IPS-15b (cell line): ENCODE measurements around the gene TWNK.

Experiments used
- H3K27me3 ChIP-seq: one replicate; pipeline ENCODE4 v1.6.1; 2013; ENCODE audit warnings: low read length; ENCODE audit not compliant: control insufficient read depth, insufficient read depth
- H3K36me3 ChIP-seq: one replicate; pipeline ENCODE4 v1.6.1; 2013; ENCODE audit warnings: low read length; ENCODE audit not compliant: control insufficient read depth, insufficient read depth
- H3K4me1 ChIP-seq: one replicate; pipeline ENCODE4 v1.6.1; 2013; ENCODE audit warnings: mild to moderate bottlenecking, low read length; ENCODE audit not compliant: control insufficient read depth, insufficient read depth
- H3K4me3 ChIP-seq: one replicate; pipeline ENCODE4 v1.5.1; 2013; ENCODE audit warnings: low read depth, low read length
- H3K9ac ChIP-seq: one replicate; pipeline ENCODE4 v1.6.1; 2013; ENCODE audit warnings: low read depth, mild to moderate bottlenecking, low read length
- H3K9me3 ChIP-seq: one replicate; pipeline ENCODE4 v1.6.1; 2013; ENCODE audit warnings: mild to moderate bottlenecking, low read length; ENCODE audit not compliant: control insufficient read depth, insufficient read depth

Gene TWNK

DNA sequence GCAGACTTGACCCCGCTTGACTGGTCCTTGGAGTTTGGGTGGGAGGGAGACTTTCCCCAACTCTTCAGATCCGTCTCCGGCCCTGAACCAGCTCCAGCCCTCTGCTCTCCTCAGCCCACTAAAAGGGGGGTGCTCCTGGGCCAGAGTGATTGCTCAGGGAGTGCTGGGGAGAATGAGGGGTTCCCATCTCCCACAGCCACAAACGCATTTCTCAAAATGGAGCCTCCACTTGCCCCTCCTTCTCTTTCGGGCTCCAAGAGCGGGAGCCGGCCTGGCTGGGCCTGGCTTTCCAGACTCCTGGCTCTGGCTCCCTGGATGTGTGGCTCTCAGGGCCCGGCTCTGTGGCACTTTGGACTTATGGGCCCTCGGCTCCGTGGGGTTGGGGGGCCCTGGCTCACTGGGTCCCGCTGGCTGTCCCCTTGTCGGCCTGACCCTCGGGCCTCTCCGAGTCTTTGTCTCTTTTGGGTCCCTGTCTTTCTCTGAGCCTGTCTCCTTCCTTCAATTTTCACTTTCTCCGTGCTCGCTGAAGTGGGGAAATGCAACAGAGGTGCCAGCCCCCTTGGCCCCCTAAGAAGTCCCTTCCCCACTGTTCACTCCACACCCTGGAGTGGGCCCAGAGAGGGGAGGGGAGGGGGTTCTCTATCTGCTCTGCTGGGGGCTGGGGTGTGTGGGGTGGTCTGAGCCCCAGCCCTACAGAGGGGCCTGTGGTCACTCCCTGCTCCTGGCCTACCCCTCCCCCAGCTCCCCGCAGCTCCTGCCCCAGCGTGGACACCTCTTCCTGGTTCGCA, 13.0 kb downstream of the TWNK start:
- Histone ChIP-seq H3K9ac (peak overlapping the region; percentile 70), H3K9me3 (no peaks in the 10 kb centered on the region), H3K27me3 (no peaks in the 10 kb centered on the region), H3K36me3 (peaks cover 7% of the 10 kb centered on the region), H3K4me1 (peaks cover 10% of the 10 kb centered on the region), H3K4me3 (peak overlapping the region; percentile 73)

DNA sequence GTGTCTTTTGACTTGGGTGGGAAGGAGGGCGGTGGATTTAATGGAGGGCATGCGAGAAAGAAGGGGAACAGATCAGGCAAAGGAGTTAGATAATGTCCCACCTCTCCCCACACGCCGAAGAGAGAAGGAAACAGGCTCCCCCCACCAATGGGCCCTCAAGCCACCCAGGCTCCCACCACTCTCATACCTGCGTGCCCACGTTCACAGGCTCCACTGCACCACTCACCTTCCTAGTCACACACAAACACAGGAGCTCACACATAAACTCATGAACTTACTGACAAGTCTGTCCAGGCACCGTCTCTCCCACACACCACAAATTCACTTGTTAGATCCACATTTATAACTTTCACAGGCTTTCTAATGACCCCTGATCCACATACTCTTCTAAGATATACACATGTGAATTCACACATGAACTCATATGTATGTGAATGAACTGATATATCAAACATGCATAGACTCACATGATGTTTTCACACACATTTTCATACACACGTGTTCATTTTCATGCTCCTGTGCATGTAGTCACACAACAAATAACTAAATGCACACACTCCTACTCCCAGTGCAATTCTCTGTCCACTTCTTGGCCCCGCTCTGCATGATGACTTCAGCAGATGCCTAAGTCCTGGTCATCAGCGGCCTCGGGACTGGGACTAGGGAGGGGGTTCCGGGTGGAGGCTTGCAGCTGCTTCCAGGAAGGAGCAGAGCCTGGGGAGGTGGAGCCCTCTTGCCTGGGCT, 13.7 kb downstream of the TWNK start:
- Histone ChIP-seq H3K36me3 (peaks cover 11% of the 10 kb centered on the region), H3K9me3 (no peaks in the 10 kb centered on the region), H3K27me3 (no peaks in the 10 kb centered on the region), H3K4me1 (peaks cover 10% of the 10 kb centered on the region), H3K4me3 (peak overlapping the region; percentile 73), H3K9ac (no peak overlapping the region)

DNA sequence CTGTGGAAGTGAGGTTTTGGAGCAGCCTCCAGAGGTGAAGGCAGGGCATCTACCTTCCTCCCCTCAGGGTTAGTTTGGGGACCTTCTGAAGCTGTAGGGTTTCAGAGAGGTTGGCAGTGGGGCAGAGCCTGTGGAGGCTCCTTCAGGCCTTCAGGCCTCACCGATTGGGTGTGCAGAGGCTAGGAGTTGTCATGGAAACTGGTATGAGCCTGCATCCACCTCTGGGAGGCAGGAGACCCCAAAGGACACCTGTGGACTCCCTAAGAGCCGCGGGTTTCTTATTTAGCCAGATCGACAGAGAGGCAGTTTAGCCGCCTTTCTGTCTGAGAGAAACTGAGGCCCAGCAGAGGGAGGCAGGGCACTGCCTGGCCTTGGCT, 14.3 kb downstream of the TWNK start:
- peaks cover 5% of the 10 kb centered on the region for H3K4me1 ChIP-seq
- no peak overlapping the region for H3K4me3 ChIP-seq
- H3K9me3 ChIP-seq: no peaks in the 10 kb centered on the region
- H3K27me3 ChIP-seq: no peaks in the 10 kb centered on the region
- peaks cover 16% of the 10 kb centered on the region for H3K36me3 ChIP-seq
- H3K9ac ChIP-seq: no peak overlapping the region

DNA sequence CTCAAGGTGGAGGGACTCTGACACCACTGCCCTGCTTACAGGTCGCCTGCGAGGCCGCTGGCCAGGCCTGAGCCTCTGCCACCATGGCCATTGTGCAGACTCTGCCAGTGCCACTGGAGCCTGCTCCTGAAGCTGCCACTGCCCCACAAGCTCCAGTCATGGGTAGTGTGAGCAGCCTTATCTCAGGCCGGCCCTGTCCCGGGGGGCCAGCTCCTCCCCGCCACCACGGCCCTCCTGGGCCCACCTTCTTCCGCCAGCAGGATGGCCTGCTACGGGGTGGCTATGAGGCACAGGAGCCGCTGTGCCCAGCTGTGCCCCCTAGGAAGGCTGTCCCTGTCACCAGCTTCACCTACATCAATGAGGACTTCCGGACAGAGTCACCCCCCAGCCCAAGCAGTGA, 15.1 kb downstream of the TWNK start:
- Histone ChIP-seq H3K4me1 (peaks cover 4% of the 10 kb centered on the region), H3K4me3 (no peak overlapping the region), H3K9me3 (no peaks in the 10 kb centered on the region), H3K9ac (no peak overlapping the region), H3K27me3 (no peaks in the 10 kb centered on the region), H3K36me3 (peaks cover 20% of the 10 kb centered on the region)

GRCh38 chr10:101003639-101004206, 16.4 kb downstream of the TWNK start:
- Histone ChIP-seq H3K36me3 (peaks cover 20% of the 10 kb centered on the region), H3K27me3 (no peaks in the 10 kb centered on the region), H3K9me3 (no peaks in the 10 kb centered on the region), H3K9ac (no peak overlapping the region), H3K4me3 (no peak overlapping the region), H3K4me1 (peaks cover 1% of the 10 kb centered on the region)

DNA sequence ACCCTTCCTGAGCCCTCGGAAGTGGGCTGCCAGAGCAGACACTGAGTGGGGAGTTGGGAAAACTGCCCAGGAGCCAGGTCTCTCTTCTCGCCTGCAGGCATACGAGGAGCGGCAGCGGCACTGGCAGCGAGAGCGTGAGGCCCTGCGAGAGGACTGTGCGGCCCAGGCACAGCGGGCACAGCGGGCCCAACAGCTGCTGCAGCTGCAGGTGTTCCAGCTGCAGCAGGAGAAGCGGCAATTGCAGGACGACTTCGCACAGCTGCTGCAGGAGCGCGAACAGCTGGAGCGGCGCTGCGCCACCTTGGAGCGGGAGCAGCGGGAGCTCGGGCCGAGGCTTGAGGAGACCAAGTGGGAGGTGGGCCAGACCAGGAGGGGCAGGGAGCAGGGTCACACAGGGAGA, 18.0 kb downstream of the TWNK start:
- H3K36me3 ChIP-seq: peaks cover 20% of the 10 kb centered on the region
- H3K9ac ChIP-seq: no peak overlapping the region
- no peaks in the 10 kb centered on the region for H3K9me3 ChIP-seq
- no peaks in the 10 kb centered on the region for H3K4me1 ChIP-seq
- H3K4me3 ChIP-seq: no peak overlapping the region
- H3K27me3 ChIP-seq: no peaks in the 10 kb centered on the region

GRCh38 chr10:101005869-101006567, 18.7 kb downstream of the TWNK start:
- peaks cover 20% of the 10 kb centered on the region for H3K36me3 ChIP-seq
- H3K9ac ChIP-seq: no peak overlapping the region
- H3K4me3 ChIP-seq: no peak overlapping the region
- no peaks in the 10 kb centered on the region for H3K4me1 ChIP-seq
- no peaks in the 10 kb centered on the region for H3K27me3 ChIP-seq
- H3K9me3 ChIP-seq: no peaks in the 10 kb centered on the region

DNA sequence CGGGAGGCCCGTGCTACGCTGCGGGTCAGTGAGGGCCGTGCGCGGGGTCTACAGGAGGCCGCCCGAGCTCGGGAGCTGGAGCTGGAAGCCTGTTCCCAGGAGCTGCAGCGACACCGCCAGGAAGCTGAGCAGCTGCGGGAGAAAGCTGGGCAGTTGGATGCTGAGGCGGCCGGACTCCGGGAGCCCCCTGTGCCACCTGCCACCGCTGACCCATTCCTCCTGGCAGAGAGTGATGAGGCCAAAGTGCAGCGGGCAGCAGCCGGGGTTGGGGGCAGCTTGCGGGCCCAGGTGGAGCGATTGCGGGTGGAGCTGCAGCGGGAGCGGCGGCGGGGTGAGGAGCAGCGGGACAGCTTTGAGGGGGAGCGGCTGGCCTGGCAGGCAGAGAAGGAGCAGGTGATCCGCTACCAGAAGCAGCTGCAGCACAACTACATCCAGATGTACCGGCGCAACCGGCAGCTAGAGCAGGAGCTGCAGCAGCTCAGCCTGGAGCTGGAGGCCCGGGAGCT, 19.3 kb downstream of the TWNK start:
- Histone ChIP-seq H3K36me3 (peaks cover 20% of the 10 kb centered on the region), H3K4me3 (no peak overlapping the region), H3K27me3 (no peaks in the 10 kb centered on the region), H3K4me1 (no peaks in the 10 kb centered on the region), H3K9ac (no peak overlapping the region), H3K9me3 (no peaks in the 10 kb centered on the region)

- Histone ChIP-seq H3K9me3 (no peaks in the 10 kb centered on the region), H3K4me1 (no peaks in the 10 kb centered on the region), H3K9ac (no peak overlapping the region), H3K4me3 (no peak overlapping the region), H3K27me3 (no peaks in the 10 kb centered on the region), H3K36me3 (peaks cover 20% of the 10 kb centered on the region)
Observed at GRCh38 chr10:101007099-101007711, 19.9 kb downstream of the TWNK start.

GRCh38 chr10:101007915-101008822, 20.8 kb downstream of the TWNK start:
- Histone ChIP-seq H3K9ac (no peak overlapping the region), H3K4me1 (no peaks in the 10 kb centered on the region)

More at GRCh38 chr10:101007915-101008822, 20.8 kb downstream of the TWNK start:
- H3K4me3 ChIP-seq: no peak overlapping the region
- no peaks in the 10 kb centered on the region for H3K9me3 ChIP-seq
- H3K27me3 ChIP-seq: no peaks in the 10 kb centered on the region
- H3K36me3 ChIP-seq: peaks cover 14% of the 10 kb centered on the region
